Endothelial cell of umbilical vein (primary cell): Measurements from ENCODE around the gene GLRX. TPM values are rescaled to one million over a fixed set of nuclear protein-coding genes. Genes with fewer than 3 reads are reported as not detected.

ENCODE experiments used
- BruUV-seq: library from RNA; stranded (reverse); fragments of 400-500 nt; replicated peaks from 2 replicates; lab custom pipeline; 2021; lab: Mats Ljungman, UMichigan
- CTCF ChIA-PET: fragments of 300-600, 350-600 bp; sonication (Branson Sonifier 250); formaldehyde crosslinking; loops from one replicate; lab custom pipeline; 2021; ENCODE audit warnings: antibody characterized with exemption, inconsistent platforms; lab: Charles Lee
- POLR2A ChIA-PET: fragments of 300-600, 350-600 bp; sonication (Branson Sonifier 250); formaldehyde crosslinking; loops from one replicate; lab custom pipeline; 2021; ENCODE audit warnings: antibody characterized with exemption, inconsistent platforms; lab: Charles Lee
- DNase-seq: peaks from one replicate; pipeline ENCODE4 v3.0.0-alpha.2; 2011; ENCODE audit warnings: low read depth, low spot score
- FAIRE-seq: peaks from 2 replicates; lab custom pipeline; 2011; peaks lifted over from hg19 to GRCh38; lab: Jason Lieb, UNC
- H2AFZ ChIP-seq: 2 replicates; pipeline ENCODE4 v1.6.0; 2012; ENCODE audit warnings: low read depth, low read length, control low read depth, inconsistent platforms
- H3K27ac ChIP-seq: 2 replicates; pipeline ENCODE4 v1.5.1; 2011; ENCODE audit warnings: low read depth, mild to moderate bottlenecking, control low read depth, low read length, moderate library complexity; ENCODE audit not compliant: insufficient read depth
- H3K27me3 ChIP-seq, 2 experiments: 2 replicates each; pipeline versions ENCODE4 v1.6.0 to v1.6.1; 2011; ENCODE audit warnings: low read length in 2 of 2, mixed read lengths in 1 of 2; ENCODE audit not compliant: control insufficient read depth in 2 of 2, insufficient read depth in 2 of 2
- H3K36me3 ChIP-seq, 2 experiments: 2 replicates in 1 of 2; 3 replicates in 1 of 2; pipeline ENCODE4 v1.5.1; 2011; ENCODE audit warnings: low read length in 2 of 2, mild to moderate bottlenecking in 1 of 2, moderate library complexity in 1 of 2; ENCODE audit not compliant: control insufficient read depth in 2 of 2, insufficient read depth in 2 of 2; ENCODE audit errors: extremely low read depth in 1 of 2
- H3K4me1 ChIP-seq: 3 replicates; pipeline ENCODE4 v1.5.1; 2011; ENCODE audit warnings: mild to moderate bottlenecking, low read length; ENCODE audit not compliant: control insufficient read depth, insufficient read depth; ENCODE audit errors: extremely low read depth
- H3K4me2 ChIP-seq: 2 replicates; pipeline ENCODE4 v1.6.1; 2011; ENCODE audit warnings: low read length, control low read depth, mixed read lengths; ENCODE audit not compliant: insufficient read depth
- H3K4me3 ChIP-seq, 3 experiments: fragments of 200-600 bp in 1 of 3; sonication (generic), shearing (Covaris generic) in 1 of 3; replicated peaks in 1 of 3; 2 replicates each; pipeline ENCODE4 v1.5.1; 2011 to 2016; ENCODE audit warnings: control low read depth in 3 of 3, low read length in 3 of 3, mild to moderate bottlenecking in 2 of 3, inconsistent platforms in 1 of 3, low read depth in 1 of 3, moderate library complexity in 1 of 3; ENCODE audit not compliant: insufficient read depth in 1 of 3
- H3K79me2 ChIP-seq: 2 replicates; pipeline ENCODE4 v1.6.0; 2012; ENCODE audit warnings: low read length, inconsistent platforms; ENCODE audit not compliant: control insufficient read depth, insufficient read depth
- H3K9ac ChIP-seq: replicated peaks from 2 replicates; pipeline ENCODE3; 2011; ENCODE audit warnings: low read length, control low read depth; ENCODE audit not compliant: insufficient read depth; ENCODE audit errors: extremely low read depth
- H3K9me1 ChIP-seq: replicated peaks from 3 replicates; pipeline ENCODE4 v1.6.0; 2011; ENCODE audit warnings: mild to moderate bottlenecking, low read length; ENCODE audit not compliant: control insufficient read depth, insufficient read depth; ENCODE audit errors: extremely low read depth
- H3K9me3 ChIP-seq: replicated peaks from 2 replicates; pipeline ENCODE4 v1.5.1; 2012; ENCODE audit warnings: low read length, inconsistent platforms; ENCODE audit not compliant: control insufficient read depth, insufficient read depth
- H4K20me1 ChIP-seq: replicated peaks from 2 replicates; pipeline ENCODE3; 2011; ENCODE audit warnings: mild to moderate bottlenecking, low read length; ENCODE audit not compliant: control insufficient read depth, insufficient read depth; ENCODE audit errors: extremely low read depth
- EZH2 ChIP-seq: IDR thresholded peaks from 2 replicates; pipeline ENCODE4 v1.6.1; 2012; ENCODE audit warnings: borderline replicate concordance, low read depth, mild to moderate bottlenecking, moderate library complexity, low read length, inconsistent platforms; ENCODE audit not compliant: severe bottlenecking
- FOS ChIP-seq: IDR thresholded peaks from 2 replicates; pipeline ENCODE4 v1.6.1; 2011; ENCODE audit warnings: mild to moderate bottlenecking, low read length, moderate library complexity, borderline replicate concordance; ENCODE audit not compliant: insufficient read depth
- GATA2 ChIP-seq: IDR thresholded peaks from 2 replicates; pipeline ENCODE4 v1.7.0; 2011; ENCODE audit warnings: low read depth, mild to moderate bottlenecking, moderate library complexity, mixed read lengths, low read length; ENCODE audit not compliant: insufficient read length, insufficient read depth
- JUN ChIP-seq: IDR thresholded peaks from 2 replicates; pipeline ENCODE4 v1.6.1; 2011; ENCODE audit warnings: borderline replicate concordance, low read depth; ENCODE audit not compliant: insufficient read length, insufficient read depth
- MYC ChIP-seq: IDR thresholded peaks from one replicate; pipeline ENCODE4 v1.6.1; 2011; ENCODE audit warnings: mild to moderate bottlenecking, low read depth, low read length
- POLR2A ChIP-seq: IDR thresholded peaks from 2 replicates; pipeline ENCODE4 v1.6.1; 2012; ENCODE audit warnings: low read depth, mild to moderate bottlenecking, control low read depth, low read length
- POLR2AphosphoS5 ChIP-seq: IDR thresholded peaks from 2 replicates; pipeline ENCODE4 v1.6.1; 2012; ENCODE audit warnings: low read depth, mild to moderate bottlenecking, control low read depth, low read length, moderate library complexity; ENCODE audit not compliant: insufficient read depth
- dilution Hi-C: fragments of 300-500 bp; cut with MboI; formaldehyde crosslinking; loops from one replicate; pipeline ENCODE4 v1.15.0; 2019; ENCODE audit warnings: low sequenced_read_pairs; ENCODE audit not compliant: extremely low pct_ligation_motif_present
- intact Hi-C: fragments of 100-400 bp; cut with micrococcal nuclease; formaldehyde crosslinking; loops from one replicate; pipeline ENCODE4 v1.10.0; 2022
- polyA plus RNA-seq, 4 experiments: library from polyadenylated mRNA; depleted of rRNA in 3 of 4; stranded (reverse) in 3 of 4; unstranded in 1 of 4; fragments of >200 nt; gene quantifications; 2 replicates each; pipeline versions ENCODE4 v1.2.1 to v1.2.3, GENCODE V29; 2011 to 2012; ENCODE audit warnings: missing spikeins in 1 of 4
- total RNA-seq: library from RNA; stranded (reverse); gene quantifications from 2 replicates; pipeline ENCODE4 v1.2.3, GENCODE V29; 2021
- TF ChIP-seq, protein P1 (sequence below): IDR thresholded peaks from 2 replicates; pipeline ENCODE4 v1.6.1; 2011; ENCODE audit not compliant: insufficient read depth, insufficient read length
- TF ChIP-seq, protein P2 (sequence below), 2 donors: IDR thresholded peaks; 1 replicate in 1 of 2; 2 replicates in 1 of 2; pipeline ENCODE4 v1.5.1; 2011; ENCODE audit warnings: low read length in 2 of 2, mild to moderate bottlenecking in 2 of 2, moderate library complexity in 2 of 2, control low read depth in 1 of 2, inconsistent platforms in 1 of 2, low read depth in 1 of 2; ENCODE audit not compliant: insufficient read depth in 1 of 2; ENCODE audit errors: extremely low read depth in 1 of 2

Gene GLRX
- total and polyA plus RNA-seq, 2 donors (not counting 3 experiments of a cell fraction or from before 2014, with no cell fraction given) = 14.2 to 40.3 TPM

DNA sequence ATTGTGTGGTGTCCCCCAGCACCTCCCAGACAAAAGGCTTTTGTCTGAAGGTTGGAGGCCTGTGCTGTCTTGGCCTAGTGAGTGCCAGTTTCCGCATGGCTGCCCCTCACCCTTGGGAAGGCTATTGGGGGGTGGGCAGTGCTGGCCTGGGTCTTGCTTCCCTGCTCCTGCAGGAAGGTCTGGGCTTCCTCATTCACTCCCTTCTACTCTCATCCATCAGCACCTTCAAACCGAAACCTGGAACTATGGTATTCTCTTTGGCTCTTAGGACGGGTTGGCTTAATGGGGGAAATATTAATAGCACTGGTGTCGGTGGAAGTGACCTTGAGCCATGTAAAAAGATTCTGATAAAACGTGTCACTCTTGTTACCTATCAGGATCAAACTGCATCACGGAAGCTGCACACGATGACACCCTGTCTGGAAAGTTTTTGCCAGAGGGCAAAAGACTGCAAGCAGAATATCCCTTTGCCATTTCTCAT is 34.0 kb upstream of the GLRX start:
- no peak for FAIRE-seq
- no peak for DNase-seq
- intact Hi-C loops = loop anchor here (10.0 kb wide), 1 partner anchor 318 kb away; no protein-coding TSS in a partner anchor

DNA sequence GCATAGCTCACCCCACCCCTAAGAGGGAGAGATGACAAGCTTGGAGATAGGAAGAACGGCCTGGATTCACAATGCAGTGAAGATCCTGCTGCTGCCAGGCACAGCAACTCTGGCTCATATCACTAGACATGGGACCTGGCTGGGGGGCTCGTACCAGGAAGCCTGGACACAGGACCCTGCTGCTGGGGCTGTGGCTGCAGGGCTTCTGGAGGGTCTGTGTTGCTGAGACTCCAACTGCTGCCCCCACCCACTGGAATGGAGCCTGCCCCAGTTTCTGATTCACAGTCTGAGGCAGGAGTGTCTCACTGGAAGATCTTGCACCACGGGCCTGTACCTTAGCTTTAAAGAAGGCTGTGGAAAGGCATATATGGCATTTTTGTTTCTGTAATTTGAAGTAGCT is 31.0 kb upstream of the GLRX start:
- Histone ChIP-seq H3K4me3 (no peak overlapping the region), H3K9me3 (no peaks in the 10 kb centered on the region), H3K36me3 (no peaks in the 10 kb centered on the region), H3K27me3 (no peaks in the 10 kb centered on the region), H3K4me2 (no peak overlapping the region), H3K79me2 (no peaks in the 10 kb centered on the region), H3K4me1 (peaks cover 16% of the 10 kb centered on the region), H3K27ac (no peak overlapping the region), H2AFZ (no peak overlapping the region), H4K20me1 (no peaks in the 10 kb centered on the region), H3K9ac (no peak overlapping the region), H3K9me1 (no peaks in the 10 kb centered on the region)
- no TSS peak for BruUV-seq
- ChIA-PET POLR2A (no interaction called here), CTCF (interaction anchor here (1.3 to 14.6 kb wide), 3 partner anchors 70 to 484 kb away, joined by 3 to 201 read pairs (median 4); no protein-coding TSS in a partner anchor)
- TF ChIP-seq, protein P1, sequence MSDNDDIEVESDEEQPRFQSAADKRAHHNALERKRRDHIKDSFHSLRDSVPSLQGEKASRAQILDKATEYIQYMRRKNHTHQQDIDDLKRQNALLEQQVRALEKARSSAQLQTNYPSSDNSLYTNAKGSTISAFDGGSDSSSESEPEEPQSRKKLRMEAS = no peak
- TF ChIP-seq MYC (no peak), JUN (no peak), GATA2 (no peak), POLR2A (no peak), POLR2AphosphoS5 (no peak), FOS (no peak), EZH2 (no peak)
- TF ChIP-seq, protein P2, sequence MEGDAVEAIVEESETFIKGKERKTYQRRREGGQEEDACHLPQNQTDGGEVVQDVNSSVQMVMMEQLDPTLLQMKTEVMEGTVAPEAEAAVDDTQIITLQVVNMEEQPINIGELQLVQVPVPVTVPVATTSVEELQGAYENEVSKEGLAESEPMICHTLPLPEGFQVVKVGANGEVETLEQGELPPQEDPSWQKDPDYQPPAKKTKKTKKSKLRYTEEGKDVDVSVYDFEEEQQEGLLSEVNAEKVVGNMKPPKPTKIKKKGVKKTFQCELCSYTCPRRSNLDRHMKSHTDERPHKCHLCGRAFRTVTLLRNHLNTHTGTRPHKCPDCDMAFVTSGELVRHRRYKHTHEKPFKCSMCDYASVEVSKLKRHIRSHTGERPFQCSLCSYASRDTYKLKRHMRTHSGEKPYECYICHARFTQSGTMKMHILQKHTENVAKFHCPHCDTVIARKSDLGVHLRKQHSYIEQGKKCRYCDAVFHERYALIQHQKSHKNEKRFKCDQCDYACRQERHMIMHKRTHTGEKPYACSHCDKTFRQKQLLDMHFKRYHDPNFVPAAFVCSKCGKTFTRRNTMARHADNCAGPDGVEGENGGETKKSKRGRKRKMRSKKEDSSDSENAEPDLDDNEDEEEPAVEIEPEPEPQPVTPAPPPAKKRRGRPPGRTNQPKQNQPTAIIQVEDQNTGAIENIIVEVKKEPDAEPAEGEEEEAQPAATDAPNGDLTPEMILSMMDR (IDR thresholded peaks at IDR 0.05; ENCODE audit: extremely low read depth in 1 of 2, insufficient read depth in 1 of 2, low read depth in 1 of 2, low read length in 2 of 2) = no peak
- FAIRE-seq (no peak), DNase-seq (no peak)
- intact Hi-C loops (loop anchor here (10.0 kb wide), 1 partner anchor 321 kb away; no protein-coding TSS in a partner anchor), dilution Hi-C loops (no loop called here)

More for the DNA sequence above, 34.0 kb upstream of the GLRX start:
- BruUV-seq = no TSS peak
- Histone ChIP-seq H3K9me3 (no peaks in the 10 kb centered on the region), H3K4me3 (no peak overlapping the region), H4K20me1 (no peaks in the 10 kb centered on the region), H3K27me3 (no peaks in the 10 kb centered on the region), H3K36me3 (no peaks in the 10 kb centered on the region), H3K79me2 (no peaks in the 10 kb centered on the region), H2AFZ (no peak overlapping the region), H3K4me1 (peaks cover 41% of the 10 kb centered on the region), H3K27ac (no peak overlapping the region), H3K9me1 (no peaks in the 10 kb centered on the region), H3K4me2 (no peak overlapping the region), H3K9ac (no peak overlapping the region)
- dilution Hi-C loops = no loop called here
- CTCF ChIA-PET = interaction anchor here (0.7 to 6.9 kb wide), 8 partner anchors 9 to 487 kb away, joined by 3 to 73 read pairs (median 5); partner anchors contain the start of gene RFESD
- POLR2A ChIA-PET = interaction anchor here (0.7 kb wide), 1 partner anchor 20 kb away, joined by 8 read pairs; no protein-coding TSS in a partner anchor
- TF ChIP-seq, protein P1 = no peak
- no peak for TF ChIP-seq POLR2AphosphoS5
